HepG2 (cell line): ENCODE measurements around the gene CCNA2. TPM values are rescaled to one million over a fixed set of nuclear protein-coding genes. Genes with fewer than 3 reads are reported as not detected.

Experiments used
- ATAC-seq: fragments of 200-7000 bp; cut with Tn5 transposase; 3 replicates; pipeline ENCODE4 v1.9.1; 2020; ENCODE audit warnings: mild to moderate bottlenecking, moderate library complexity
- BruUV-seq: library from RNA; stranded (reverse); fragments of 400-500 nt; replicated peaks from 2 replicates; lab custom pipeline; 2021; lab: Mats Ljungman, UMichigan
- CTCF ChIA-PET: fragments of 300-600 bp; formaldehyde crosslinking; extraction: SDS; loops from one replicate; lab custom pipeline; 2021; ENCODE audit warnings: low total read pairs, inconsistent platforms, low intra/inter-chr PET ratio; lab: Yijun Ruan, JAX
- POLR2A ChIA-PET: fragments of 350-600 bp; sonication (Branson Sonifier 250); formaldehyde crosslinking; loops from one replicate; lab custom pipeline; 2020; ENCODE audit warnings: antibody characterized with exemption, inconsistent platforms; lab: Yijun Ruan, JAX
- DNase-seq: peaks from one replicate; pipeline ENCODE4 v3.0.0-alpha.2; 2015; ENCODE audit warnings: low spot score
- FAIRE-seq: peaks from 3 replicates; lab custom pipeline; 2011; peaks lifted over from hg19 to GRCh38; lab: Jason Lieb, UNC
- H2AFZ ChIP-seq: one replicate; pipeline ENCODE4 v1.6.1; 2011; ENCODE audit warnings: low read length, inconsistent platforms
- H3K27ac ChIP-seq: fragments of 300-600 bp; 3 replicates; pipeline ENCODE4 v1.8.0; 2011; ENCODE audit warnings: mixed run types, mild to moderate bottlenecking, mixed read lengths, low read length, inconsistent platforms; ENCODE audit not compliant: insufficient read depth; ENCODE audit errors: extremely low read length
- H3K27me3 ChIP-seq, 2 experiments: fragments of 200-600 bp in 1 of 2; 2 replicates in 1 of 2; 3 replicates in 1 of 2; pipeline versions ENCODE4 v1.6.0 to v1.8.0; 2011; ENCODE audit warnings: low read length in 2 of 2, mild to moderate bottlenecking in 2 of 2, moderate library complexity in 2 of 2, inconsistent platforms in 1 of 2; ENCODE audit not compliant: insufficient read depth in 2 of 2, control insufficient read depth in 1 of 2
- H3K36me3 ChIP-seq, 2 experiments: fragments of 200-600 bp in 1 of 2; replicated peaks in 1 of 2; 2 replicates in 1 of 2; 3 replicates in 1 of 2; pipeline versions ENCODE4 v1.5.1 to v1.8.0; 2011; ENCODE audit warnings: low read length in 2 of 2, inconsistent platforms in 1 of 2; ENCODE audit not compliant: insufficient read depth in 2 of 2, control insufficient read depth in 1 of 2
- H3K4me1 ChIP-seq: 2 replicates; pipeline ENCODE4 v1.5.1; 2012; ENCODE audit warnings: low read length, inconsistent platforms; ENCODE audit not compliant: insufficient read depth
- H3K4me2 ChIP-seq: 2 replicates; pipeline ENCODE4 v1.6.0; 2011; ENCODE audit warnings: low read depth, low read length, inconsistent platforms
- H3K4me3 ChIP-seq, 3 experiments: fragments of 200-600 bp in 1 of 3; sonication (generic), shearing (Covaris generic) in 1 of 3; replicated peaks in 1 of 3; 2 replicates each; pipeline ENCODE4 v1.5.1; 2011 to 2016; ENCODE audit warnings: low read length in 3 of 3, inconsistent platforms in 2 of 3, low read depth in 2 of 3, mild to moderate bottlenecking in 2 of 3, control low read depth in 1 of 3, mixed read lengths in 1 of 3; ENCODE audit not compliant: insufficient read depth in 1 of 3
- H3K79me2 ChIP-seq: one replicate; pipeline ENCODE4 v1.6.1; 2011; ENCODE audit warnings: low read length, inconsistent platforms; ENCODE audit not compliant: insufficient read depth
- H3K9ac ChIP-seq: 2 replicates; pipeline ENCODE4 v1.6.0; 2011; ENCODE audit warnings: mild to moderate bottlenecking, low read depth, low read length, inconsistent platforms; ENCODE audit not compliant: insufficient read depth
- H3K9me3 ChIP-seq: 2 replicates; pipeline ENCODE4 v1.5.1; 2012; ENCODE audit warnings: mild to moderate bottlenecking, low read length
- H4K20me1 ChIP-seq: 2 replicates; pipeline ENCODE4 v1.6.0; 2011; ENCODE audit warnings: inconsistent platforms, mild to moderate bottlenecking, low read length, moderate library complexity; ENCODE audit not compliant: insufficient read depth
- EP300 ChIP-seq, 3 experiments: sonication (generic) in 1 of 3; formaldehyde crosslinking in 1 of 3; IDR thresholded peaks; 2 replicates each; pipeline versions ENCODE4 v1.5.1 to v1.6.1; 2011 to 2020; ENCODE audit warnings: low read depth in 2 of 3, low read length in 2 of 3, borderline replicate concordance in 1 of 3, improper control_type of control experiment in 1 of 3, mild to moderate bottlenecking in 1 of 3, missing genetic modification reagents in 1 of 3, moderate library complexity in 1 of 3
- FOXC1 ChIP-seq: sonication (generic); formaldehyde crosslinking; IDR thresholded peaks from 2 replicates; pipeline ENCODE4 v1.8.0; 2022; ENCODE audit warnings: mild to moderate bottlenecking, missing genetic modification reagents, borderline replicate concordance
- HMGA1 ChIP-seq: sonication (generic); formaldehyde crosslinking; conservative IDR thresholded peaks from 2 replicates; pipeline ENCODE4 v1.4.0; 2020; ENCODE audit warnings: missing genetic modification reagents
- MTF2 ChIP-seq: sonication (generic); formaldehyde crosslinking; IDR thresholded peaks from 2 replicates; pipeline ENCODE4 v1.5.0; 2020; ENCODE audit warnings: missing genetic modification reagents, borderline replicate concordance
- RFX3 ChIP-seq: IDR thresholded peaks from 2 replicates; pipeline ENCODE4 v1.6.1; 2016; ENCODE audit warnings: missing biosample characterization, missing genetic modification reagents
- SIX1 ChIP-seq: sonication (generic); formaldehyde crosslinking; IDR thresholded peaks from 2 replicates; pipeline ENCODE4 v1.4.0; 2020; ENCODE audit warnings: missing genetic modification reagents, borderline replicate concordance
- STAG1 ChIP-seq: sonication (generic); formaldehyde crosslinking; IDR thresholded peaks from 2 replicates; pipeline ENCODE4 v1.4.0; 2020; ENCODE audit warnings: missing genetic modification reagents
- ZNF605 ChIP-seq: sonication (generic); formaldehyde crosslinking; IDR thresholded peaks from 2 replicates; pipeline ENCODE4 v1.8.0; 2022; ENCODE audit warnings: mild to moderate bottlenecking, missing genetic modification reagents
- ZNF674 ChIP-seq: sonication (generic); formaldehyde crosslinking; IDR thresholded peaks from 2 replicates; pipeline ENCODE4 v1.5.0; 2020; ENCODE audit warnings: low read depth, mild to moderate bottlenecking, missing genetic modification reagents
- ZNF839 ChIP-seq: sonication (generic); formaldehyde crosslinking; IDR thresholded peaks from 2 replicates; pipeline ENCODE4 v1.4.0; 2020; ENCODE audit warnings: missing genetic modification reagents, mild to moderate bottlenecking, borderline replicate concordance
- WGBS: methylation state at CpG from one replicate; pipeline ENCODE4 v1.1.6; 2017; ENCODE audit warnings: low lambda C conversion rate; 5-methylcytosine and 5-hydroxymethylcytosine counted together
- in situ Hi-C: cut with HindIII; loops from 2 replicates; pipeline ENCODE4 v1.10.0; 2017; ENCODE audit warnings: low pct_unique_long_range_greater_than_20kb; ENCODE audit not compliant: extremely low pct_ligation_motif_present
- intact Hi-C: fragments of 100-400 bp; cut with micrococcal nuclease; formaldehyde crosslinking; loops from one replicate; pipeline ENCODE4 v1.10.0; 2022; ENCODE audit not compliant: unreplicated experiment
- polyA plus RNA-seq, 8 experiments: library from polyadenylated mRNA; depleted of rRNA in 3 of 8; stranded (reverse) in 7 of 8; unstranded in 1 of 8; fragments of >200 nt; fragmentation: Illumina TruSeq in 4 of 8; extraction: Trizol in 4 of 8; gene quantifications; 2 replicates each; pipeline versions ENCODE4 v1.2.1 to v1.2.3, GENCODE V29; 2011 to 2016; ENCODE audit warnings: low read depth in 4 of 8, missing spikeins in 1 of 8, mixed read lengths in 1 of 8; ENCODE audit not compliant: insufficient read depth in 1 of 8
- total RNA-seq, 5 experiments: library from RNA; depleted of rRNA; stranded (reverse); fragments of >200 nt; fragmentation: Illumina TruSeq; extraction: Trizol; gene quantifications; 2 replicates each; pipeline ENCODE4 v1.2.3, GENCODE V29; 2016; ENCODE audit warnings: low read depth in 1 of 5
- TF ChIP-seq, protein P1 (sequence below), 2 experiments: sonication (generic) in 1 of 2; formaldehyde crosslinking in 1 of 2; IDR thresholded peaks; 2 replicates each; pipeline versions ENCODE4 v1.4.0 to v1.6.1; 2016 to 2020; ENCODE audit warnings: borderline replicate concordance in 1 of 2, low read depth in 1 of 2, mild to moderate bottlenecking in 1 of 2, missing genetic modification reagents in 1 of 2
- TF ChIP-seq, protein P2 (sequence below): sonication (generic); formaldehyde crosslinking; IDR thresholded peaks from 2 replicates; pipeline ENCODE4 v1.4.0; 2020; ENCODE audit warnings: missing genetic modification reagents
- TF ChIP-seq, protein P3 (sequence below): conservative IDR thresholded peaks from 2 replicates; pipeline ENCODE4 v1.6.1; 2018; ENCODE audit warnings: missing genetic modification reagents
- TF ChIP-seq, protein P4 (sequence below): sonication (generic); formaldehyde crosslinking; IDR thresholded peaks from 2 replicates; pipeline ENCODE4 v1.4.0; 2020; ENCODE audit warnings: low read depth, missing genetic modification reagents

Gene CCNA2
- total and polyA plus RNA-seq, 2 of the 13 experiments (the other 11 are each of a cell fraction or from before 2014, with no cell fraction given): 31.3 to 105 TPM

DNA sequence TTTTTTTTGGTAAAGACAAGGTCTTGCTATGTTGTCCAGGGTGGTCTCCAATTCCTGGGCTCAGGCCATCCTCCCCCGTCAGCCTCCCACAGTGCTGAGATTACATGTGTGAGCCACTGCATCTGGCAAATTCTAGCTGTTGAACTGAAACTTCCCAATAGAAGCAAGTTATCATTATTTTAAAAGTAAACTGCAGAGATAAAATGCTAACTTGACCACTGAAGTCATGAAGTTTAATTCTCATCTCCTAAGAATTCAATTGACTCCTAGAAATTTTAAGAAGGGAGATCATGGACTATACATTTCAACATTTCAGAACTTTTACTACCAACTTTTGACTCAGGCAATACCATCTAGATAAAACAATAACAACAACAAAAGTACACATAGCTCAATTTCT is 34.2 kb downstream of the CCNA2 start:
- Histone ChIP-seq H3K4me2 (no peak overlapping the region), H3K9ac (no peak overlapping the region), H3K27me3 (no peaks in the 10 kb centered on the region), H3K27ac (no peak overlapping the region), H4K20me1 (no peaks in the 10 kb centered on the region), H3K9me3 (no peaks in the 10 kb centered on the region), H2AFZ (no peak overlapping the region), H3K79me2 (no peaks in the 10 kb centered on the region), H3K4me3 (no peak overlapping the region), H3K36me3 (no peaks in the 10 kb centered on the region), H3K4me1 (peaks cover 16% of the 10 kb centered on the region)
- ATAC-seq (no peak), DNase-seq (no peak), FAIRE-seq (no peak)
- no TSS peak for BruUV-seq
- ChIA-PET POLR2A (no interaction called here), CTCF (no interaction called here)
- in situ Hi-C loops (no loop called here), intact Hi-C loops (no loop called here)
- 91% methylated on average over 1 of the region's 1 CpG for WGBS
- TF ChIP-seq, protein P1, sequence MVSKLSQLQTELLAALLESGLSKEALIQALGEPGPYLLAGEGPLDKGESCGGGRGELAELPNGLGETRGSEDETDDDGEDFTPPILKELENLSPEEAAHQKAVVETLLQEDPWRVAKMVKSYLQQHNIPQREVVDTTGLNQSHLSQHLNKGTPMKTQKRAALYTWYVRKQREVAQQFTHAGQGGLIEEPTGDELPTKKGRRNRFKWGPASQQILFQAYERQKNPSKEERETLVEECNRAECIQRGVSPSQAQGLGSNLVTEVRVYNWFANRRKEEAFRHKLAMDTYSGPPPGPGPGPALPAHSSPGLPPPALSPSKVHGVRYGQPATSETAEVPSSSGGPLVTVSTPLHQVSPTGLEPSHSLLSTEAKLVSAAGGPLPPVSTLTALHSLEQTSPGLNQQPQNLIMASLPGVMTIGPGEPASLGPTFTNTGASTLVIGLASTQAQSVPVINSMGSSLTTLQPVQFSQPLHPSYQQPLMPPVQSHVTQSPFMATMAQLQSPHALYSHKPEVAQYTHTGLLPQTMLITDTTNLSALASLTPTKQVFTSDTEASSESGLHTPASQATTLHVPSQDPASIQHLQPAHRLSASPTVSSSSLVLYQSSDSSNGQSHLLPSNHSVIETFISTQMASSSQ (IDR thresholded peaks at IDR 0.05; ENCODE audit: low read depth): no peak
- TF ChIP-seq, protein P1 (CRISPR knock-in tag; IDR thresholded peaks at IDR 0.05; ENCODE audit: borderline replicate concordance): no peak
- TF ChIP-seq STAG1 (CRISPR knock-in tag) (no peak), RFX3 (CRISPR knock-in tag) (no peak), SIX1 (no peak), MTF2 (CRISPR knock-in tag) (no peak), HMGA1 (CRISPR knock-in tag) (no peak), ZNF674 (CRISPR knock-in tag) (no peak), EP300 (IDR thresholded peaks at IDR 0.05; ENCODE audit: low read depth in 2 of 2, low read length in 2 of 2) (no peak), EP300 (CRISPR knock-in tag; IDR thresholded peaks at IDR 0.05; ENCODE audit: borderline replicate concordance) (no peak), ZNF839 (CRISPR knock-in tag) (no peak), ZNF605 (no peak), FOXC1 (CRISPR knock-in tag) (no peak)
- TF ChIP-seq, protein P2, sequence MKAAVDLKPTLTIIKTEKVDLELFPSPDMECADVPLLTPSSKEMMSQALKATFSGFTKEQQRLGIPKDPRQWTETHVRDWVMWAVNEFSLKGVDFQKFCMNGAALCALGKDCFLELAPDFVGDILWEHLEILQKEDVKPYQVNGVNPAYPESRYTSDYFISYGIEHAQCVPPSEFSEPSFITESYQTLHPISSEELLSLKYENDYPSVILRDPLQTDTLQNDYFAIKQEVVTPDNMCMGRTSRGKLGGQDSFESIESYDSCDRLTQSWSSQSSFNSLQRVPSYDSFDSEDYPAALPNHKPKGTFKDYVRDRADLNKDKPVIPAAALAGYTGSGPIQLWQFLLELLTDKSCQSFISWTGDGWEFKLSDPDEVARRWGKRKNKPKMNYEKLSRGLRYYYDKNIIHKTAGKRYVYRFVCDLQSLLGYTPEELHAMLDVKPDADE: no peak
- TF ChIP-seq, protein P3, sequence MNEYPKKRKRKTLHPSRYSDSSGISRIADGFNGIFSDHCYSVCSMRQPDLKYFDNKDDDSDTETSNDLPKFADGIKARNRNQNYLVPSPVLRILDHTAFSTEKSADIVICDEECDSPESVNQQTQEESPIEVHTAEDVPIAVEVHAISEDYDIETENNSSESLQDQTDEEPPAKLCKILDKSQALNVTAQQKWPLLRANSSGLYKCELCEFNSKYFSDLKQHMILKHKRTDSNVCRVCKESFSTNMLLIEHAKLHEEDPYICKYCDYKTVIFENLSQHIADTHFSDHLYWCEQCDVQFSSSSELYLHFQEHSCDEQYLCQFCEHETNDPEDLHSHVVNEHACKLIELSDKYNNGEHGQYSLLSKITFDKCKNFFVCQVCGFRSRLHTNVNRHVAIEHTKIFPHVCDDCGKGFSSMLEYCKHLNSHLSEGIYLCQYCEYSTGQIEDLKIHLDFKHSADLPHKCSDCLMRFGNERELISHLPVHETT (CRISPR knock-in tag): no peak
- TF ChIP-seq, protein P4, sequence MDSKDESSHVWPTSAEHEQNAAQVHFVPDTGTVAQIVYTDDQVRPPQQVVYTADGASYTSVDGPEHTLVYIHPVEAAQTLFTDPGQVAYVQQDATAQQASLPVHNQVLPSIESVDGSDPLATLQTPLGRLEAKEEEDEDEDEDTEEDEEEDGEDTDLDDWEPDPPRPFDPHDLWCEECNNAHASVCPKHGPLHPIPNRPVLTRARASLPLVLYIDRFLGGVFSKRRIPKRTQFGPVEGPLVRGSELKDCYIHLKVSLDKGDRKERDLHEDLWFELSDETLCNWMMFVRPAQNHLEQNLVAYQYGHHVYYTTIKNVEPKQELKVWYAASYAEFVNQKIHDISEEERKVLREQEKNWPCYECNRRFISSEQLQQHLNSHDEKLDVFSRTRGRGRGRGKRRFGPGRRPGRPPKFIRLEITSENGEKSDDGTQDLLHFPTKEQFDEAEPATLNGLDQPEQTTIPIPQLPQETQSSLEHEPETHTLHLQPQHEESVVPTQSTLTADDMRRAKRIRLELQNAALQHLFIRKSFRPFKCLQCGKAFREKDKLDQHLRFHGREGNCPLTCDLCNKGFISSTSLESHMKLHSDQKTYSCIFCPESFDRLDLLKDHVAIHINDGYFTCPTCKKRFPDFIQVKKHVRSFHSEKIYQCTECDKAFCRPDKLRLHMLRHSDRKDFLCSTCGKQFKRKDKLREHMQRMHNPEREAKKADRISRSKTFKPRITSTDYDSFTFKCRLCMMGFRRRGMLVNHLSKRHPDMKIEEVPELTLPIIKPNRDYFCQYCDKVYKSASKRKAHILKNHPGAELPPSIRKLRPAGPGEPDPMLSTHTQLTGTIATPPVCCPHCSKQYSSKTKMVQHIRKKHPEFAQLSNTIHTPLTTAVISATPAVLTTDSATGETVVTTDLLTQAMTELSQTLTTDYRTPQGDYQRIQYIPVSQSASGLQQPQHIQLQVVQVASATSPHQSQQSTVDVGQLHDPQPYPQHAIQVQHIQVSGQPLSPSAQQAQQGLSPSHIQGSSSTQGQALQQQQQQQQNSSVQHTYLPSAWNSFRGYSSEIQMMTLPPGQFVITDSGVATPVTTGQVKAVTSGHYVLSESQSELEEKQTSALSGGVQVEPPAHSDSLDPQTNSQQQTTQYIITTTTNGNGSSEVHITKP (CRISPR knock-in tag): no peak
